GM19324 (cell line): ENCODE data around the gene TMEM92.
"Not testable (repeated sequence)": the region's sequence is repeated elsewhere in the genome, so short reads cannot be mapped to it uniquely, and the experiment has no call there.

Experiments
- ATAC-seq: cut with Tn5 transposase; IDR thresholded peaks from one replicate; pipeline ENCODE4 v1.9.1; 2021; ENCODE audit warnings: mild to moderate bottlenecking, moderate library complexity; ENCODE audit not compliant: unreplicated experiment, low FRiP score

The TMEM92 gene

GRCh38 chr17:50261051-50261915 lies 13.0 kb upstream of the TMEM92 start:
- no peak for ATAC-seq

- ATAC-seq: no peak
Measured at GRCh38 chr17:50262001-50262794, 12.1 kb upstream of the TMEM92 start.

- ATAC-seq: no peak
Measured at GRCh38 chr17:50263331-50264262, 10.7 kb upstream of the TMEM92 start.

GRCh38 chr17:50264263-50265113 lies 9.8 kb upstream of the TMEM92 start:
- ATAC-seq: no peak

GRCh38 chr17:50265212-50265611 lies 9.1 kb upstream of the TMEM92 start:
- no peak for ATAC-seq

- ATAC-seq: no peak
Measured at GRCh38 chr17:50265690-50266315, 8.5 kb upstream of the TMEM92 start.

GRCh38 chr17:50266384-50267073 lies 7.7 kb upstream of the TMEM92 start:
- ATAC-seq: no peak

- ATAC-seq: no peak
Measured at GRCh38 chr17:50267074-50267841, 7.0 kb upstream of the TMEM92 start.

- no peak for ATAC-seq
Measured at GRCh38 chr17:50268026-50268425, 6.2 kb upstream of the TMEM92 start.

- ATAC-seq: no peak
Measured at GRCh38 chr17:50268743-50269275, 5.5 kb upstream of the TMEM92 start.

GRCh38 chr17:50269477-50270434 lies 4.5 kb upstream of the TMEM92 start:
- ATAC-seq: no peak

GRCh38 chr17:50270435-50271362 lies 3.6 kb upstream of the TMEM92 start:
- no peak for ATAC-seq

- ATAC-seq: not testable (repeated sequence)
Measured at GRCh38 chr17:50271363-50271750, 2.9 kb upstream of the TMEM92 start.

- no peak for ATAC-seq
Measured at GRCh38 chr17:50272246-50272645, 2.0 kb upstream of the TMEM92 start.
